Panc1 (cell line): ENCODE measurements around the gene GSKIP.

ENCODE experiments used
- TF ChIP-seq, protein P1 (sequence below): fragments of 450-650 bp; IDR thresholded peaks from 2 replicates; pipeline ENCODE4 v1.5.1; 2017; ENCODE audit warnings: mild to moderate bottlenecking
- TF ChIP-seq, protein P2 (sequence below), 2 experiments: IDR thresholded peaks; 2 replicates each; pipeline ENCODE4 v1.6.1; 2011 to 2012; ENCODE audit warnings: low read depth in 2 of 2, control low read depth in 1 of 2, low read length in 1 of 2, mild to moderate bottlenecking in 1 of 2, moderate library complexity in 1 of 2; ENCODE audit not compliant: insufficient read depth in 1 of 2

DNA sequence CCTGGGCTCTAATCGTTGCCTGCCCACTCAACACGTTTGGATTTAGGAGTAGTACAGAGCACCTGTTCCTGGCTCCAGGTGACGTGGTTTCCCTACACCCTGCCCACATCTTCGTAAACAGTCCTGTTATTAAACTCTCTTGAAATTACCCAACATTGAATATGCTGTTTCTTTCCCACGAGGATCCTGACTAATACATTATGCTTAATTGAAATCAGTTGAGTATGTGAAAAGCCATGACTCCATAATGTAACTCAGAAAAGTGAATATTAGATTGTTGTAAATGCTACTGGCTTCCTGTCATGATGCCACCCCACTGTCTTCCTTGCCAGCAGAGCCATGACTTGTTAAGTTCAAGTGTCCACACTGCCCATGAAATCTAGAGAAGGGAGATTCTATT lies 50.2 kb downstream of the GSKIP start:
- TF ChIP-seq, protein P1, sequence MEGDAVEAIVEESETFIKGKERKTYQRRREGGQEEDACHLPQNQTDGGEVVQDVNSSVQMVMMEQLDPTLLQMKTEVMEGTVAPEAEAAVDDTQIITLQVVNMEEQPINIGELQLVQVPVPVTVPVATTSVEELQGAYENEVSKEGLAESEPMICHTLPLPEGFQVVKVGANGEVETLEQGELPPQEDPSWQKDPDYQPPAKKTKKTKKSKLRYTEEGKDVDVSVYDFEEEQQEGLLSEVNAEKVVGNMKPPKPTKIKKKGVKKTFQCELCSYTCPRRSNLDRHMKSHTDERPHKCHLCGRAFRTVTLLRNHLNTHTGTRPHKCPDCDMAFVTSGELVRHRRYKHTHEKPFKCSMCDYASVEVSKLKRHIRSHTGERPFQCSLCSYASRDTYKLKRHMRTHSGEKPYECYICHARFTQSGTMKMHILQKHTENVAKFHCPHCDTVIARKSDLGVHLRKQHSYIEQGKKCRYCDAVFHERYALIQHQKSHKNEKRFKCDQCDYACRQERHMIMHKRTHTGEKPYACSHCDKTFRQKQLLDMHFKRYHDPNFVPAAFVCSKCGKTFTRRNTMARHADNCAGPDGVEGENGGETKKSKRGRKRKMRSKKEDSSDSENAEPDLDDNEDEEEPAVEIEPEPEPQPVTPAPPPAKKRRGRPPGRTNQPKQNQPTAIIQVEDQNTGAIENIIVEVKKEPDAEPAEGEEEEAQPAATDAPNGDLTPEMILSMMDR, result no peak
- TF ChIP-seq, protein P2, sequence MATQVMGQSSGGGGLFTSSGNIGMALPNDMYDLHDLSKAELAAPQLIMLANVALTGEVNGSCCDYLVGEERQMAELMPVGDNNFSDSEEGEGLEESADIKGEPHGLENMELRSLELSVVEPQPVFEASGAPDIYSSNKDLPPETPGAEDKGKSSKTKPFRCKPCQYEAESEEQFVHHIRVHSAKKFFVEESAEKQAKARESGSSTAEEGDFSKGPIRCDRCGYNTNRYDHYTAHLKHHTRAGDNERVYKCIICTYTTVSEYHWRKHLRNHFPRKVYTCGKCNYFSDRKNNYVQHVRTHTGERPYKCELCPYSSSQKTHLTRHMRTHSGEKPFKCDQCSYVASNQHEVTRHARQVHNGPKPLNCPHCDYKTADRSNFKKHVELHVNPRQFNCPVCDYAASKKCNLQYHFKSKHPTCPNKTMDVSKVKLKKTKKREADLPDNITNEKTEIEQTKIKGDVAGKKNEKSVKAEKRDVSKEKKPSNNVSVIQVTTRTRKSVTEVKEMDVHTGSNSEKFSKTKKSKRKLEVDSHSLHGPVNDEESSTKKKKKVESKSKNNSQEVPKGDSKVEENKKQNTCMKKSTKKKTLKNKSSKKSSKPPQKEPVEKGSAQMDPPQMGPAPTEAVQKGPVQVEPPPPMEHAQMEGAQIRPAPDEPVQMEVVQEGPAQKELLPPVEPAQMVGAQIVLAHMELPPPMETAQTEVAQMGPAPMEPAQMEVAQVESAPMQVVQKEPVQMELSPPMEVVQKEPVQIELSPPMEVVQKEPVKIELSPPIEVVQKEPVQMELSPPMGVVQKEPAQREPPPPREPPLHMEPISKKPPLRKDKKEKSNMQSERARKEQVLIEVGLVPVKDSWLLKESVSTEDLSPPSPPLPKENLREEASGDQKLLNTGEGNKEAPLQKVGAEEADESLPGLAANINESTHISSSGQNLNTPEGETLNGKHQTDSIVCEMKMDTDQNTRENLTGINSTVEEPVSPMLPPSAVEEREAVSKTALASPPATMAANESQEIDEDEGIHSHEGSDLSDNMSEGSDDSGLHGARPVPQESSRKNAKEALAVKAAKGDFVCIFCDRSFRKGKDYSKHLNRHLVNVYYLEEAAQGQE (IDR thresholded peaks at IDR 0.05; ENCODE audit: insufficient read depth in 1 of 2, low read depth in 2 of 2, low read length in 1 of 2), result no peak
